AG09319 (cell line): ENCODE results near the gene SHE.

Source experiments
- DNase-seq: peaks from one replicate; pipeline ENCODE4 v3.0.0-alpha.2; 2010; ENCODE audit warnings: low read depth; ENCODE audit errors: extremely low read depth
- CTCF ChIP-seq: IDR thresholded peaks from 2 replicates; pipeline ENCODE4 v1.5.1; 2011; ENCODE audit warnings: low read depth, mild to moderate bottlenecking, inconsistent platforms, low read length, moderate library complexity

Gene SHE

DNA sequence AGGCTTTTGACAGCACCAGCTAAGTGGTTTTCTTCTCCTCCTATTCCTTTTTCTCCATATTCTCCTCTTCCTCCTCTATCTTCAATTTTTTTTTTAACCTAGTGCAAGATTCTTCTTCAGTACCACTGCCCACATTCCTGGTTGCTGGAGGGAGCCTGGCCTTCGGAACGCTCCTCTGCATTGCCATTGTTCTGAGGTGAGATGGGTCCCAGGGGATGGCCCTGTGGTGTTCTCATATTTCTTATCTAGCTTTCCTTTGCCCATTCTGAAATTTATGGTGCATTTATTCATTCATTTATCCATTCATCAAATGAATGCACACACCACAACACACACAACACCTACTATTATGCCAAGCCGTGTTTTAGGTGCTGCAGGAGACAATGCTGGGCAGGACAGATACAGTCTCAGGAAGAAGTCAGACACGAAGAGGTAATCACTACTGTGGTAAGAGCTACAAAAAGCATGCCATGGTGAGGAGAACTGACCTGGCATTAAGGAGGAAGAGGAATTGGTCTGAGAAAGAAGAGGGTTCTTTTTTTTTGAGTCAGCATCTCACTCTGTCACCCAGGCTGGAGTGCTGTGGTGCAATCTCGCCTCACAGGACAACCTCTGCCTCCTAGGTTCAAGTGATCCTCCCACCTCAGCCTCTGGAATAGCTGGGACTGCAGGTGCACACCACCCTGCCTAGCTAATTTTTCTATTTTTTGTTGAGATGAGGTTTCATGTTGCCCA lies 47.7 kb downstream of the SHE start:
- TF ChIP-seq CTCF, result no peak
- DNase-seq, result no peak

- DNase-seq, result no peak
- TF ChIP-seq CTCF, result no peak
Observed at GRCh38 chr1:154453574-154454352, 48.4 kb downstream of the SHE start.

- DNase-seq, result no peak
- TF ChIP-seq CTCF, result no peak
Observed at GRCh38 chr1:154453161-154453560, 49.1 kb downstream of the SHE start.

GRCh38 chr1:154448331-154448811 lies 53.8 kb downstream of the SHE start:
- no peak for DNase-seq
- no peak for TF ChIP-seq CTCF

DNA sequence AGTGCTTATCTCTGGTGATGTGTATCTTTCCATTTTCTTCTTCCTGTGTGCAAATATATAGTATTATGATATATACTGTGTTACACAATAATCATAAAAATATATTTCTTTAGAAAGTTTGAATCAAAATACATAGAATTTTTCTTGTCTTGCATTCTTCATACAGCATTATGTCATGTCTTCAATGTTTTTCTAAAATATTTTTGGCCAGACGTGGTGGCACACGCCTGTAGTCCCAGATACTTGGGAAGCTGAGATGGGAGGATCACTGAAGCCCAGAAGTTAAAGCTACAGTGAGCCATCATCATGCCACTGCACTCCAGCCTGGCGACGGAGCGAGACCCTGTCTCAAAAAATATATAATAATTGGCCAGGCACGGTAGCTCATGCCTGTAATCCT lies 55.4 kb downstream of the SHE start:
- DNase-seq, result no peak
- TF ChIP-seq CTCF, result no peak

GRCh38 chr1:154446292-154446691 lies 55.9 kb downstream of the SHE start:
- DNase-seq, result peak; percentile 50
- TF ChIP-seq CTCF, result no peak

GRCh38 chr1:154445040-154445472 lies 57.2 kb downstream of the SHE start:
- no peak for TF ChIP-seq CTCF
- DNase-seq, result no peak
